IMR-90 (cell line): ENCODE measurements around the gene CACNA2D3. TPM values are rescaled to one million over a fixed set of nuclear protein-coding genes. Genes with fewer than 3 reads are reported as not detected.

Source experiments
- ATAC-seq: fragments of 200-7000 bp; cut with Tn5 transposase; 2 replicates; pipeline ENCODE4 v1.9.1; 2020; ENCODE audit warnings: low read depth, mild to moderate bottlenecking, moderate library complexity
- BruUV-seq: library from RNA; stranded (reverse); fragments of 400-500 nt; replicated peaks from 2 replicates; lab custom pipeline; 2021; lab: Mats Ljungman, UMichigan
- CTCF ChIA-PET: fragments of 300-600 bp; formaldehyde crosslinking; extraction: SDS; loops from one replicate; lab custom pipeline; 2021; ENCODE audit warnings: antibody characterized with exemption; lab: Yijun Ruan, JAX
- POLR2A ChIA-PET: fragments of 300-600 bp; sonication (Branson Sonifier 250); formaldehyde crosslinking; loops from one replicate; lab custom pipeline; 2022; ENCODE audit warnings: antibody characterized with exemption; ENCODE audit not compliant: unreplicated experiment; lab: Charles Lee
- DNase-seq: peaks from one replicate; pipeline ENCODE4 v3.0.0; 2013
- H2AFZ ChIP-seq: replicated peaks from 2 replicates; pipeline ENCODE3; 2013; ENCODE audit warnings: low read length, mild to moderate bottlenecking; ENCODE audit not compliant: poor library complexity
- H2AK5ac ChIP-seq: 2 replicates; pipeline ENCODE4 v1.6.1; 2013; ENCODE audit warnings: low read depth, low read length, inconsistent platforms
- H2AK9ac ChIP-seq: replicated peaks from 2 replicates; pipeline ENCODE3; 2013; ENCODE audit warnings: mild to moderate bottlenecking, low read depth, low read length, moderate library complexity; ENCODE audit not compliant: poor library complexity
- H2BK120ac ChIP-seq: 2 replicates; pipeline ENCODE4 v1.6.1; 2013; ENCODE audit warnings: low read depth, low read length, inconsistent platforms
- H2BK15ac ChIP-seq: 3 replicates; pipeline ENCODE4 v1.6.1; 2013; ENCODE audit warnings: low read depth, low read length, inconsistent platforms
- H2BK20ac ChIP-seq: 2 replicates; pipeline ENCODE4 v1.6.1; 2013; ENCODE audit warnings: low read depth, mild to moderate bottlenecking, inconsistent platforms, low read length, moderate library complexity
- H2BK5ac ChIP-seq: 2 replicates; pipeline ENCODE4 v1.6.1; 2013; ENCODE audit warnings: mild to moderate bottlenecking, low read depth, low read length, inconsistent platforms; ENCODE audit not compliant: poor library complexity, severe bottlenecking
- H3K14ac ChIP-seq: replicated peaks from 2 replicates; pipeline ENCODE4 v1.6.1; 2013; ENCODE audit warnings: low read depth, low read length, inconsistent platforms
- H3K18ac ChIP-seq: 2 replicates; pipeline ENCODE4 v1.6.1; 2013; ENCODE audit warnings: low read depth, low read length, control low read depth
- H3K23ac ChIP-seq: 2 replicates; pipeline ENCODE4 v1.6.1; 2013; ENCODE audit warnings: low read depth, low read length, inconsistent platforms
- H3K27ac ChIP-seq: 2 replicates; pipeline ENCODE4 v1.5.1; 2013; ENCODE audit warnings: mild to moderate bottlenecking, control low read depth, low read length; ENCODE audit not compliant: insufficient read depth
- H3K27me3 ChIP-seq: 2 replicates; pipeline ENCODE4 v1.6.1; 2013; ENCODE audit warnings: low read length; ENCODE audit not compliant: control insufficient read depth, insufficient read depth
- H3K36me3 ChIP-seq: 2 replicates; pipeline ENCODE4 v1.6.1; 2013; ENCODE audit warnings: low read length, mixed read lengths; ENCODE audit not compliant: control insufficient read depth, insufficient read depth
- H3K4ac ChIP-seq: 2 replicates; pipeline ENCODE4 v1.6.1; 2013; ENCODE audit warnings: low read depth, low read length, inconsistent platforms
- H3K4me1 ChIP-seq: 2 replicates; pipeline ENCODE4 v1.6.1; 2013; ENCODE audit warnings: low read length, mixed read lengths; ENCODE audit not compliant: control insufficient read depth, insufficient read depth
- H3K4me2 ChIP-seq: 2 replicates; pipeline ENCODE4 v1.6.1; 2013; ENCODE audit warnings: low read depth, mild to moderate bottlenecking, control low read depth, low read length, moderate library complexity
- H3K4me3 ChIP-seq: 2 replicates; pipeline ENCODE4 v1.5.1; 2013; ENCODE audit warnings: low read depth, mild to moderate bottlenecking, control low read depth, low read length, moderate library complexity; ENCODE audit not compliant: insufficient read depth
- H3K56ac ChIP-seq: 2 replicates; pipeline ENCODE4 v1.6.1; 2013; ENCODE audit warnings: low read length, inconsistent platforms; ENCODE audit not compliant: insufficient read depth; ENCODE audit errors: extremely low read depth
- H3K79me1 ChIP-seq, 2 experiments: 2 replicates each; pipeline ENCODE4 v1.6.1; 2013; ENCODE audit warnings: low read length in 2 of 2, inconsistent platforms in 1 of 2, low read depth in 1 of 2
- H3K9ac ChIP-seq: 2 replicates; pipeline ENCODE4 v1.6.1; 2013; ENCODE audit warnings: low read depth, low read length, control low read depth
- H3K9me1 ChIP-seq: 2 replicates; pipeline ENCODE4 v1.6.1; 2013; ENCODE audit warnings: low read length, inconsistent platforms; ENCODE audit not compliant: insufficient read depth
- H3K9me3 ChIP-seq: 2 replicates; pipeline ENCODE4 v1.6.1; 2013; ENCODE audit warnings: low read length; ENCODE audit not compliant: control insufficient read depth, insufficient read depth
- H4K20me1 ChIP-seq: 2 replicates; pipeline ENCODE4 v1.6.1; 2013; ENCODE audit warnings: low read length, inconsistent platforms; ENCODE audit not compliant: insufficient read depth
- H4K5ac ChIP-seq: 2 replicates; pipeline ENCODE4 v1.6.1; 2013; ENCODE audit warnings: mild to moderate bottlenecking, low read depth, low read length, control low read depth
- H4K8ac ChIP-seq, 2 experiments: 2 replicates each; pipeline ENCODE4 v1.6.1; 2013; ENCODE audit warnings: low read depth in 2 of 2, low read length in 2 of 2, control low read depth in 1 of 2, inconsistent platforms in 1 of 2
- H4K91ac ChIP-seq: 2 replicates; pipeline ENCODE4 v1.6.1; 2013; ENCODE audit warnings: low read depth, low read length, inconsistent platforms; ENCODE audit not compliant: insufficient read depth
- BHLHE40 ChIP-seq: fragments of 150-350 bp; IDR thresholded peaks from 2 replicates; pipeline ENCODE4 v1.6.1; 2016; ENCODE audit warnings: mild to moderate bottlenecking, low read depth, low read length
- CHD1 ChIP-seq: IDR thresholded peaks from 2 replicates; pipeline ENCODE4 v1.6.1; 2012; ENCODE audit warnings: low read depth, low read length, improper control_type of control experiment
- MAFK ChIP-seq: IDR thresholded peaks from 2 replicates; pipeline ENCODE4 v1.6.1; 2012; ENCODE audit warnings: low read depth, low read length, improper control_type of control experiment
- MAZ ChIP-seq: IDR thresholded peaks from 2 replicates; pipeline ENCODE4 v1.6.1; 2012; ENCODE audit warnings: low read depth, mild to moderate bottlenecking, low read length, improper control_type of control experiment, moderate library complexity, borderline replicate concordance
- RAD21 ChIP-seq: IDR thresholded peaks from 2 replicates; pipeline ENCODE4 v1.6.1; 2012; ENCODE audit warnings: low read length, improper control_type of control experiment
- WGBS, 2 experiments: methylation state at CpG; one replicate each; pipeline versions ENCODE4 v1.1.5 to v1.1.7; 2013; ENCODE audit warnings: missing lambda C conversion rate in 2 of 2; ENCODE audit not compliant: insufficient read length in 1 of 2; ENCODE audit errors: extremely low coverage in 2 of 2; 5-methylcytosine and 5-hydroxymethylcytosine counted together
- dilution Hi-C: fragments of 300-500 bp; cut with HindIII; formaldehyde crosslinking; loops from one replicate; pipeline ENCODE4 v1.14.3; 2018; ENCODE audit warnings: low sequenced_read_pairs; ENCODE audit not compliant: unreplicated experiment
- in situ Hi-C: fragments of 300-500 bp; cut with MboI; formaldehyde crosslinking; loops from 3 replicates; pipeline ENCODE4 v1.14.3; 2019; ENCODE audit warnings: low sequenced_read_pairs, inconsistent platforms, mixed read lengths
- intact Hi-C: fragments of 100-400 bp; cut with micrococcal nuclease; formaldehyde crosslinking; loops from 2 replicates; pipeline ENCODE4 v1.10.0; 2022
- polyA plus RNA-seq, 3 experiments: library from polyadenylated mRNA; depleted of rRNA; stranded (reverse); fragments of >200 nt; gene quantifications; 2 replicates each; pipeline ENCODE4 v1.2.3, GENCODE V29; 2012; ENCODE audit warnings: low replicate concordance in 1 of 3
- total RNA-seq: library from RNA; depleted of rRNA; stranded (reverse); fragments of >200 nt; gene quantifications from 2 replicates; pipeline ENCODE4 v1.2.3, GENCODE V29; 2012
- TF ChIP-seq, protein P1 (sequence below): fragments of 150-350 bp; IDR thresholded peaks from 2 replicates; pipeline ENCODE4 v1.6.1; 2016; ENCODE audit warnings: low read depth, mild to moderate bottlenecking, low read length, moderate library complexity, borderline replicate concordance

The CACNA2D3 gene
- total and polyA plus RNA-seq, 2 of the 4 experiments (the other 2 are of a cell fraction): 0.36 to 0.41 TPM

DNA sequence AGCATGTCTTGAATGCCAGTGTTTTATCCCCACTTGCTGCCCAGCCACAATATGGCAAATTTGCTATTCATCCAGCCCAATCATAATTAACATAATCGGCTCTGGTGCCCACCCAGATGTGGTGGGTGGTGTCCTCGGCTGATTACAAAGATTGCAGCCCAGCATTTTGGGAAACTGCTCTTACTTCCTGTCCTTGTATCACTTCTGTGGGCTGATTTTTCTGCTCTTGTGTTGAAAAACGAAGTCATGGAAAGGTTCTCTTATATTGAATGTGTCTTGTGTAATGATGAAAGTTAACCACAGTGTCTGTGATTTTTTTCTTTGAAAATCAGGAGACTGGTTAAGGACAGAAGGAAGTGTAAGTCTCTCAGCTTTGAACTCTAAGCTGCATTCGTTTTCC, 141.7 kb downstream of the CACNA2D3 start:
- H3K4me3 ChIP-seq: no peak overlapping the region
- H2AK5ac ChIP-seq: no peak overlapping the region
- no peak overlapping the region for H3K4me2 ChIP-seq
- H3K9me1 ChIP-seq: no peaks in the 10 kb centered on the region
- in situ Hi-C loops: no loop called here
- no peak overlapping the region for H2AFZ ChIP-seq
- no peaks in the 10 kb centered on the region for H4K20me1 ChIP-seq
- dilution Hi-C loops: no loop called here
- H2BK15ac ChIP-seq: no peak overlapping the region
- H3K79me1 ChIP-seq: no peaks in the 10 kb centered on the region
- no peak overlapping the region for H3K14ac ChIP-seq
- peaks cover 11% of the 10 kb centered on the region; the same call in 1 of the 2 replicates for H3K9me3 ChIP-seq
- ChIA-PET POLR2A (no interaction called here), CTCF (no interaction called here)
- no peak overlapping the region for H4K8ac ChIP-seq
- no peaks in the 10 kb centered on the region for H3K4me1 ChIP-seq
- no peak overlapping the region for H2BK120ac ChIP-seq
- no peak overlapping the region for H3K23ac ChIP-seq
- no peak overlapping the region for H3K4ac ChIP-seq
- WGBS, 2 experiments: no CpG with 5 or more reads among the region's 4 CpGs
- BruUV-seq: no TSS peak
- no peaks in the 10 kb centered on the region for H3K27me3 ChIP-seq
- H3K18ac ChIP-seq: no peak overlapping the region
- H2BK20ac ChIP-seq: no peak overlapping the region
- DNase-seq: no peak
- ATAC-seq: no peak
- H3K27ac ChIP-seq: no peak overlapping the region
- H2AK9ac ChIP-seq: no peak overlapping the region
- H3K9ac ChIP-seq: no peak overlapping the region
- intact Hi-C loops: no loop called here
- no peak overlapping the region for H2BK5ac ChIP-seq
- no peak overlapping the region for H4K91ac ChIP-seq
- H3K36me3 ChIP-seq: no peaks in the 10 kb centered on the region
- H4K5ac ChIP-seq: no peak overlapping the region
- TF ChIP-seq RAD21 (no peak), MAZ (no peak), MAFK (no peak), BHLHE40 (no peak), CHD1 (no peak)
- TF ChIP-seq, protein P1, sequence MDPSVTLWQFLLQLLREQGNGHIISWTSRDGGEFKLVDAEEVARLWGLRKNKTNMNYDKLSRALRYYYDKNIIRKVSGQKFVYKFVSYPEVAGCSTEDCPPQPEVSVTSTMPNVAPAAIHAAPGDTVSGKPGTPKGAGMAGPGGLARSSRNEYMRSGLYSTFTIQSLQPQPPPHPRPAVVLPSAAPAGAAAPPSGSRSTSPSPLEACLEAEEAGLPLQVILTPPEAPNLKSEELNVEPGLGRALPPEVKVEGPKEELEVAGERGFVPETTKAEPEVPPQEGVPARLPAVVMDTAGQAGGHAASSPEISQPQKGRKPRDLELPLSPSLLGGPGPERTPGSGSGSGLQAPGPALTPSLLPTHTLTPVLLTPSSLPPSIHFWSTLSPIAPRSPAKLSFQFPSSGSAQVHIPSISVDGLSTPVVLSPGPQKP: no peak
- no peak overlapping the region for H3K56ac ChIP-seq
